ENCODE data around the gene PIGS.
A peak's percentile ranks its signal among the peaks of the same experiment; 100 is the strongest.

The PIGS gene

DNA sequence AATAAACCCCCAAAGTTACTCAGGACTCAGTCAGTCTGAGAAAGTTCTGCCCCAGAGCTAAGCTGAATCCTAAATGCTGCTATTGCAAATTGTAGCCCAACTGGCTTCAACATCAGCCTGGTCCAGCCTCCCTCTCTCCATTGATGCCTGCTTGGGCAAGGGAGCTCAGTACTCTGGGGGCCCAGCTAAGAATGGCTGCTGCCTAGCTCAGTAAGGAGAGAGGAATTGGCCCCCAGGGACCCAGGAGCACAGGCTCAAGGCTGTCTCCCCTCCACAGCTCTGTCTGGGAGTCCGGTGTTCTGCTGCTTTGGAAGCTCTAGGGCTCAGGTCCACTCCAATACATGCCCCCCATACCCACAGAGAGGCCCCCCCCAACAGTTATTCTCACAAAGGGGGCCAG lies 20.5 kb downstream of the PIGS start:
- DNase-seq (ENCODE audit: low read depth, low spot score), result no peak

DNA sequence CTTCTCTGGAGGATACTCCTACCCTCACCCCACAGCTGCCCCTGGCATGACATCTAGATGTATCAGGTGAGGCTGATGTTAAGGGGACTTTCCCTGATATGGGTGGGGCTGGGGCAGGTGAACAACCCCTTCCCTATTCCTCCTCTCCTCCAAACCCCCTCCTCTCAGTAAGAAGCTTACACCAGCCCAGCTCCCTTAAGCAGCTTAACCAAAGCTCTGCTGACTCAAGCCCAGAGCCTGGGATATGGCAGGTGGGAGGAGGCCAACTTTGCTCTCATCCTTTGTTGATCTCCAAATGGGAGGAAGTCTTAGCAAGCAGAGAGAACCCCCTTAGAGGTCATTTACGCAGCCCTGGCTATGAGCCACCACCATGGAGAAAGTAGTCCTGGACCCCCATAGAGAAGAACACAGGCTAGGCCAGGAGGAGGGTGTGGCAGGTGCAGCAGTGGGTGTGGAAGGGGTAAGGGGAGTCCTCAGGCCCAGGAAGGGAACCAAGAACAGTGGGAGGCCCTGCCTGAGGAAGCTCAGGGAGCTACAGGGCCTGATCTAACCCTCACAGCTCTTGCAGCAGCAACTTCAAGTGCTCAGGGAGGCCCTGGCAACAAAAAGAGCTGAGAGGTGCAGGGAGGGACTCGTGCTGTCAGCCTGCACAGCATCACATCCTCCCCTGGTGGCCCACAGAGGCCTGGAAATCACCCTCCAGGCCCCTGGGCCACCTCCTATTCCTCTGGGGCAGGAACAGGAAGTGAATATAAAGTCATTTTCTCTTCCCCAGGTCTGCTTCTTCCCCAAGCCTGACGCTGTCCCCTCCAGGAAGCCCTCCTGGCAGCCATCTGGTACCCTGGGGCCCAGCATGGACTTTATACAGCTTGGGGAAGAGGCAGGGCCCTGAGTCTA lies 21.8 kb downstream of the PIGS start:
- no peak for DNase-seq (ENCODE audit: low read depth, low spot score)

DNA sequence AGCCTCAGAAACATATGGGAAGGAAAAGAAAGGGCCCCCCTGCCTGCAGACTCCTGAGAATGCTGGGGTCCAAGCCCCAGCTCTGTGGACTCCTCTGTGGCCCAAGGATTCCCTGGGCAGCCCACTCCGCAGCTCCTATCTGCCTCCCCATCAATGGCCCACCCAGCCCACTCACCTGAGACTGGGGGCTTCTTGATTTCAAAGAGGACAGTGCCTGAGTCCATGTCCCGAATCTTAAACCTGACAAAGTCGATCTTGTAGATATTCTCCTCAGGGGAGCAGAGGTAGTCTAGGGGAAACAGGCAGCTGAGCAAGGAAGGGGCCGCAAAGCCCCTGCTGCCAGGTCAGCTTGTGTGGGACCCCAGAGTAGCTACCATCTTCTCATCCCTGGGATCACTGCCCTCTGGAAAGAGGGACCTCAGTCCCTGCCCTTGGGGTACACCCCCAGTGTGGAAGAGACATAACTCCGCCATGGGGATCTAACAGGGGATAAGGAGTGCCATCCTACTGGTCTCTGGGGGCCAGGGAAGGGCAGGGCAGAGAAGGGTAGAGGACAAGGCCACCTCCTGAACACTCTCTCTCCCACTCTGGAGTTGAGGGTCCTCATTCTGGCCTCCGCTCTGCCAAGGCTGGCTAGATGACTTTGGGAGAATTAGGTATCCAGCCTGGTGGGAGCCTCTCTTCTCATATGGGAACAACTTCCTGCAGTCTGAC lies 22.8 kb downstream of the PIGS start:
- no peak for DNase-seq (ENCODE audit: low read depth, low spot score)

DNA sequence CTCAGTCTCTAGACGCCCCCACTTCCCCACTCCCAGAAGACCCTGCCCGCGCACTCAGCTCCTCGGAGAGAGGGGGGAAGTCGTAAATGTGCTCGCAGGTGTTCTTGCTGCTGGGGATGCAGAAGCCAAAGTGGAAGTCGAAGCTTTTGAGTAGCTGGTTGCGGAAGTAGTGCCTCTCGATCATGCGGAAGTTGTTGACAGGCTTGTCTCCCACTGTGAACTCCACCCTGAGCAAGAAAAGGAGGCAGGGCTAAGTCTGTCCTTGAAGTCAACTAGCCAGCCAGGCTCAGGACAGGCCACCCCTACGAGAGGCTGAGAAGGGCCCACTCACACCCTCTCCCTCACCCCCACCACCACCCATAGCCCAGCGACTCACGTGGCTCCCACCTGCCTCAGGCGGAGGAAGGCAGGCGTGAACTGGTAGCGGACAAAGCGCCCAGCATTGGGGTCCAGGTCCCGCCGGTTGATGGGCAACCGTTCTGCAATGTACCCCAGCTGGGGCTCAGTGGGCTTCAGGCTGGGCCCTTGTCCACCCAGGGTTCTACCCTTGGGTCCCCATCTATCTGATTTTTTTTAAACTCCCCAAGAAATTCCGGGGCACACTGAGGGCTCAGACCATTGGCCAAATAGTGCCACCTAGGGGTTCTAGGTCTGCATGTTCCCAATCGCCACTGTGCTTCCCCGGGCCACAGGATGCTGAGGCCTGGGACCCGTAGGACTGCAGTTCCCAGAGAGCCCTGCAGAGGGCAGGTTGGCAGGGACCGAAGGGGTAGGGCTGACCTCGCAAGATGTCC lies 23.5 kb downstream of the PIGS start:
- DNase-seq (ENCODE audit: low read depth, low spot score), result peak; percentile 89

DNA sequence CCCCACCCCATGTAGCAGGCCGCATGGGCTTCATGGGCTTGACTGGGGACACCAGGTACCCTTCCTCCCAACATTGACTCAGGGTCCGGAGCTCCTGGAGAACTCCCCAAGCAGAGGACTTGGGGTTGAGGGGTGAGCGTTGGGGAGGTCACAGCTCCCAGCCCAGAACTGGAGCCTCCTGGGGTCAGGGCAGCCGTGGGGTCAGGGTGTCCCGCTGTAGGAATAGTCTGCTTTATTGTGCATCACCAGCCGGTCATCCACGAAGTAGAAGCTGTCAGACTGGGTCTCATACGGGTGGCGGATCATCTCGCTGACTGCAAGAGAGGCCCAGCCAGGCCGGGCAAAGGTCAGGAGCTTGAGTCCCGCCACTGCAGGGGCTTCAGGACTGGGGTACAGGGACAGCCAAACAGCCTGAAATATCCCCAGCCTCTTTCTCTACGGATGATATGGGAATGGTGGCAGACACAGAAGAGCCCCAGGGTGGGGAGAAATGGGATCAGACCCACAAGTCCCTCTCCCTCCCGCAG lies 24.2 kb downstream of the PIGS start:
- DNase-seq (ENCODE audit: low read depth, low spot score), result no peak

DNA sequence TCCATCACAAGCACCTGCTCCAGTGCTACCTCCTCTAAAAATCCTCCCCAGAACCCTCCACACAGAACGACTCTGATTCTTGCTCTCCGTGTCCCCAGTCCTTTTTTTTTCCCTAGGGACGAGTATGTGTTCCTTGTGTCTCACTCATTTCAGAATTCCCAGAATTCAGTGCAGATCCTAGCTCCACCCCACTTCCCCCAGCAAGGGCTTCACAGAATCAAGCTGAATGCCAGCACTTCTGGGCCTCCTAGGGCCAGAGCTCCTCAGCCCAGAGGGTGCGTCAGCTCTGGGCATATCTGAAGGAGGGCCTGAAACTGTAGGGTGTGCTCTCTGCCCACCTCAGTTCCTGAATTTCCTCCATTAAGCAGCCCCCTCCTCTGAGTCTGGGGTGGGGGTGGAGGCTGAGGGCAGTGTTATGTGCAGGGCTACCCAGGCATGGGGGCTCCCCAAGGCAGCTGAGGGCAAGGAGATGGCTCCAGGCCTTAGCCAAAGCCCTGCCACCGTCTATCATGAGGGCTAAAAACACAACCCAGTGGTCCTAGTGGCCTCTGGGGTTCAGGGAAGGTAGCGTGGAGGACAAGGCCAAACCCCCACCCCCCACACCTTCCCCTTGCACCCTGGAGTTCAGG lies 25.4 kb downstream of the PIGS start:
- no peak for DNase-seq (ENCODE audit: low read depth, low spot score)

DNA sequence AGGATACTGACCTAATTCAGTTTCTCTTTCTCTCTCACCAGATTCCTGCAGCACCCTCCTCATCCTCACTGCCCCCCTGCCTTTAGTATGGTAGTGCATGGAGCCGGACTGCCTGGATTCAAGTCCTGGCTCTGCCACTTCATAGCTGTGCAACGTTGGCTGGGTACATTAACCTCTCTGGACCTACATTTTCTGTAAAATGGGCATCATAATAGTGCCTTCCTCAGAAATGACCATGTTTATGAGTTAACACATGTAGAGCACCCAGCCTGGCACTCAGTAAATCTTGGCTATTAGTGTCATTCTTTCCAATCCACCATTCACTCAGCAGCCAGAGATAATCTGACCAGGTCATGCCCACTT lies 26.2 kb downstream of the PIGS start:
- no peak for DNase-seq (ENCODE audit: low read depth, low spot score)

DNA sequence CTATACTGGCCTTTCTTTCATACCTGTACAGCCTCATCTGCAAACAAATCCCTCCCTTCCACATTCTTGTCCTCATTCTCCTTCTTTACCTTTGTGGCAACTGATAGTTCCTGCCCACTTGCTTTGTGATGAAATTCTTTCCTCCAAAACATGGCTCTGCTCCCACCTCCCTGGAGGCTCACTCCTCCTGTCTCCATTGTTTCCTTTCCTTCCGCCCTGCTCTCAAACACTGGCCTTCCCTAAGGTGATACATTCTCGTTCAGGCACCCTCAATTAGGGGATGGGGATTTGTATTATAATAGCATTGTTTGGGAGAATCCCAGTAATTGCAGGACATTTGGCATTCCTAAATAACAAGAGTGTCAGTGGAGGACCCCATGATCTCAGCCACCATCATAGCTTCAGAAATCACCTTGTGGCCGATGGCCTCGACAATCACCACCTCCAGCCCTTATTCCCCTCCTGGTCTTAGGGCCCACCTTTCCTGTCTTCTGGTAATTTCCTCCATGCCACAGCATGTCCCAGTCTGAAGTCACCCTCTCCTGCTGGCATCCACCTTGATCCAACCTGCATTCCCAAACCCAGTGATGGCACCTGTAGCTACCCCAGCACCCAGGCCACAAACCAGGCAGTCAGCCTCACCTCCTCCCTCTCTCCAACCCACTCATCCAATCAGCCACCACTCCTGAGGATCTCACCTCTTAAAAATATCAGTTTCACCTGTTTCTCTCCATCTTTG lies 26.8 kb downstream of the PIGS start:
- peak; percentile 61 for DNase-seq (ENCODE audit: low read depth, low spot score)

DNA sequence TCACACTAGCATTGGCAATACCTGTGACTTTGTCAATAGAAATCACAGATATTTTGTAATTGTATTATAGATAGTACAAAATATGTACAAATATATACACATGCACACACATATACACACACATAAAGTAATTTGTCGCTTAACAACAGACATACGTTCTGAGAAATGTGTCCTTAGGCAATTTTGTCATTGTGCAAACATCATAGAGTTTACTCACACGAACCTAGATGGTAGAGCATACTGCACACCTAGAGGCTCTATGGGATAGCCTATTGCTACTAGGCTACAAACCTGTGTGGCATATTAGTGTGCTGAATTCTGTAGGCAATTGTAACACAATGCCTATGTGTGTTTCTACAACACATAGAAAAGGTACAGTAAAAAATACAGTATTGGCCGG lies 29.9 kb downstream of the PIGS start:
- DNase-seq (ENCODE audit: low read depth, low spot score), result no peak

DNA sequence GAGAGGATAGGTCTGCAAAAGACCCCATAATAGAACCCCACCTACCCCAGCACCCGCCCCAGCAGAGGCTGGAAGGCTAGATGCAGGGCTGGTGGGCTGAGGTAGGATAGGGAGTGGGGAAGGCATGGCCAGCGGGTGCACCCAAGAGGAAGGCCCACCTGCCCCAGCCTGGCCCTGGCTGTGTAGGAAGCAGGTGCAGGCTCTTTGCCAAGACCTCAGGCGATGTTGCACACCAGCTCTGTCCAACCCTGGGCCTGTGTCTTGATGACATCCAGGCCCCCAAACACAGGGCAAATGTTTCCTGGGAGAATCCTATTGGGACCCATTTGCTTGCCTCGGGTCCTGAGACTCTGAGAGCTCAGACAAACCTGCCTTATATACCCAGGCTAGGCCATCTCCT lies 31.1 kb downstream of the PIGS start:
- DNase-seq (ENCODE audit: low read depth, low spot score), result no peak

DNA sequence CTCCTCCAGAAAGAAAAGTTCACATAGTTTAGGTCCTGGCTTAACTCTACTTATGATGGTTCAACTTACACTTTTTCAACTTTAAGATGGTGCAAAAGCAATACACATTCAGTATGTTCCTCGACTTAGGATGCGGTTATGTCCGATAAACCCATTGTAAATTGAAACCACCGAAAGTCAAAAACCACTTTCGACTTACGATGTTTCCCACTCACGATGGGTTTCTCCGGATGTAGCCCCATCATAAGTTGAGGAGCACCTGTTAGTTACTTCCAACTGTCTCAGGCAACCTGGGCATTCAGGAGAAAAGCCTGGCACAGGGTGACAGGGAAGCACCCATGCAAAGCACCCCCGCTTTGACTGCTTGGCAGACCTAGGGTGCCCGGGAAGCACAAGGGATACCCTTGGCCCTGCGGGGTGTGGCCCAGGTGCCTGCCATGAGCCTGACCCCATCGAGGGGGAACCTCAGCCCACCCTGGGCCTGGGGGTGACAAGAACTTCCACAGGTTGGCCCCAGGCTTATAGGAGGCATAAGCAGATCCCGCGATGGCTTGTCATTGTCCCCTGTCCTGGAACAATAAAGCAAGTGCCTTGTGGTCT lies 32.9 kb downstream of the PIGS start:
- no peak for DNase-seq (ENCODE audit: low read depth, low spot score)

DNA sequence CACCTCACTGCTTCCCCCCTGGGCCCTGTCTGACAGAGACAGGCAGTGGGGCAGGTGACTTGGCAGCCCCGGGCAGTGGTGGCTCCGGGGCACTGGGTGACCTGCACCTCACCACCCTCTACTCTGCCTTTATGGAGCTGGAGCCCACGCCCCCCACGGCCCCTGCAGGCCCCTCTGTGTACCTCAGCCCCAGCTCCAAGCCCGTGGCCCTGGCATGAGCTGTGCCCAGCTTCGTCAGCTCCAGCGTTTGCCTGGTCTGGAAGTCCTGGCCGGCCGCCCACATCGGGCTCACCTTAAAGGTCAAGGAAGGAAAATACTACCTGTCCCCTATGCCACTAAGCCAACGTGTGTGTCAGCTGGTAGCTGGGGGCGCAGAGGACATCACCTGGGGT lies 34.1 kb downstream of the PIGS start:
- no peak for DNase-seq (ENCODE audit: low read depth, low spot score)

DNA sequence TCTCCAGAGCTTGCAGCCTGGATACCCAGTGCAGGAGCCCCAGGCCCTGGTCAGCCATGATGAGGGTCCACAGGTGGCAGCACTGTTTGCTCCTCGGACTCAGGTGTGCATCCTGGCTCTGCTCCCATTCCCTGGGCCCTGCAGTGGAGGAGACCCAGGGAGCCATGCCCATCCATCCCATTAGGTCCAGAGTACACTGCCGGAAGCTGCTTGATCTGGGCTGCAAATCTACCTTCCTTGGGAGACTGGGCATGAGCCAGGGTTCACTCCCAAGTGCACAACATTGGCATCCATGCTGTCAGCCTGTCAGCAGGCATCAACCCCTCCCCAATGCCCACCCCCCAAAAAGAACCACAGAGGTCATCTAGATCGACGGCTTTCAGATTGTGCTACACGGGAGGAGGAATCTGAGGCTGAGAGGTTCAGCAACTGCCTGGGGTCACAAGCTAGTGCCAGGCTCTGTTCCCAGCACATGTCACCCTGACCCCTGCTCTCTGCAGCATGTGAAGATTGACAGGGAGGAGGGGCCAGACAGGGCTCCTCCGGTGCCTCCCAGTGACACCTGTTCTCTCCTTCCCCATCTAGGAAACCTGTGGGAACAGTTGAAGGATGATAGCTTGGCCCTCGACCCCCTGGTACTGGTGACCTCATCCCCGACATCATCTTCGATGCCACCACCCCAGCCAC lies 34.6 kb downstream of the PIGS start:
- no peak for DNase-seq (ENCODE audit: low read depth, low spot score)

DNA sequence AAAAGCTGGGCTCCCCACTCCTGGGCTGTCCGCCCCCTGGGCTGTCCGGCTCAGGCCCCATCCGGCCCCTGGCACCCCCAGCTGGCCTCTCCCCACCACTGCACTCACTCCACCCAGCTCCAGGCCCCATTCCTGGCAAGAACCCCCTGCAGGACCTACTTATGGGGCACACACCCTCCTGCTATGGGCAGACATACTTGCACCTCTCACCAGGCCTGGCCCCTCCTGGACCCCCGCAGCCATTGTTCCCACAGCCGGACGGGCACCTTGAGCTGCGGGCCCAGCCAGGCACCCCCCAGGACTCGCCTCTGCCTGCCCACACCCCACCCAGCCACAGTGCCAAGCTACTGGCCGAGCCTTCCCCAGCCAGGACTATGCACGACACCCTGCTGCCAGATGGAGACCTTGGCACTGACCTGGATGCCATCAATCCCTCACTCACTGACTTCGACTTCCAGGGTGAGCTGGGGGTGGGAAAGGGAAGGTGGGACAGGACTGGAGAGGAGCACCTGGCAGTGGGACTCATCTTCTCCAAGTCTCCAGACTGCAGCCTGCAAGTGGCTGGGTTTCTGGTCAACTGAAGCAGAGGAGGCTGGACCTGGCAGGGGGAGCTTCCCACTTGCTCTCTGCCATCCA lies 36.5 kb downstream of the PIGS start:
- no peak for DNase-seq (ENCODE audit: low read depth, low spot score)

DNA sequence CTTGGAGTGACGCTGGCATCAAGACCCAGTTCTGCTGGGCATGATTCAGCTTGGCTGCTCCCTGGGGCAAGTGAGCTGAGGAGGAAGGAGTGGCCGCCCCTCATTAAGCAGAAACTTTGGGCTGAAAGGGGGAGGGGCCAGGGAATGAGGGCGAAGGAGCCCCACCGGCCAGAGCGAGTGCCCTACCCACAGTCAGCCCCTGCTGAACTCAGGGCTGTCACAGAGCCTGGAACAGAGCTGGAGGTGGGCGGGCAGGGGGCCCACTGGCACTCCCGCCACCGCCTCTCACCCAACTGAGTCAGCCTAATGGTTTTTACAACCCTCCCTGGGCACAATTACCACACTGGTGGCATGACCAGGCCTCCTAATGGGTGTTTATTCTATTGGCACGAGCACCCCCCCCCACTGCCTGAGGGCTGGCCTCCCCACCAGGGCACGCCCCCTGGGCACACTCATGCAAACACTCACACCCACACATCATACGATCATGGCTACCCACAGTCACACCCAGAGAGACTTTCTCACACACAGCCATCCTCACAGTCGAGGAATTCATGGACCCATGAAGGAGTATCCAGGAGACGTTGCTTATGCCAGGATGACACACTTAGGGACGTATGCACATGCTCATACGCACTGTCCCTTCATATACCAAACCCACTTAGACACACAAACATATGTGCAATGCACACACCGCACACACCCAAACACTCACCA lies 38.1 kb downstream of the PIGS start:
- no peak for DNase-seq (ENCODE audit: low read depth, low spot score)

DNA sequence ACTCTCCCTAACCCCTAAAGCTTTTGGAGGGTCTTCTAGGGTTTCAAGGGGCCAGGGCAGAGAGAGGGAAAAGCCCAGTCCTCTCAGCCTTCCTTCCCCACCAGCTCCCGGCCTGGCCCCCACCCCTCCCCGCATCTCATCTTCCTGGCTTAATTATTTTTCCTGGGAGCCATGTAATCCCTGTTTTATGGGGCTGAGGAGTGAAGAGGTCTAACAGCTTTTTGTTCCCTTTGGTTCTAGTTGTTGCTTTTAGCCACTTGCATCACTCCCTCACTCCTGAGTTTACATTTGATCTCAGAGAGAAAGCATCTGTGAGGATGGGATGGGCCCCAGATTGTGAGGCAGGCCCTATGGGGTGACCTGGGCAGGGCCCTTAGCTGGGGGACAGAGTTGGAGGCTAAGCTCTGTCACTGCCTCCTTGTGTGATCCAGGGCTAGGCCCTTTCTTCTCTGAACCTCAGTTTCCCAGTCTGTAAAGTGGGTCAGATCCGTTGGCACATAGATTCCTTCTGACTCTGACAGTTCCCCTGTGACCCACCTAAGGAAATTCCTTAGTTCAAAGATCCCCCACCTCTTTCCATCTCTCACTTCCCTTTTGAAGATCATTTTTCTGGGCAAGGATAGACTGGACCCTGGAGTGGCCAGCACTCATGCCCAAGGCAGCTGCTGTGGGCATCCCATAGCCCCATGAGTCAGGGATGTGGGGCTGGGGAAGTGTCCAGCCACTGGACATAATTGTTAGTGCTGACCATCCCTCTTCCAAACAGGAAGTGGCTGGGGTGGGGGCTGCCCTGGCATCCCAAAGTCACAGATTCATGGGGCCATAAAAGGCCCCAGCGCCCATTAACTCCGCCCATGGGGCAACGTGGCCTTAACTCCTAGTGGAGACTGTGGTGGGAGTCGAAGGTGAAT lies 39.0 kb downstream of the PIGS start:
- no peak for DNase-seq (ENCODE audit: low read depth, low spot score)

DNA sequence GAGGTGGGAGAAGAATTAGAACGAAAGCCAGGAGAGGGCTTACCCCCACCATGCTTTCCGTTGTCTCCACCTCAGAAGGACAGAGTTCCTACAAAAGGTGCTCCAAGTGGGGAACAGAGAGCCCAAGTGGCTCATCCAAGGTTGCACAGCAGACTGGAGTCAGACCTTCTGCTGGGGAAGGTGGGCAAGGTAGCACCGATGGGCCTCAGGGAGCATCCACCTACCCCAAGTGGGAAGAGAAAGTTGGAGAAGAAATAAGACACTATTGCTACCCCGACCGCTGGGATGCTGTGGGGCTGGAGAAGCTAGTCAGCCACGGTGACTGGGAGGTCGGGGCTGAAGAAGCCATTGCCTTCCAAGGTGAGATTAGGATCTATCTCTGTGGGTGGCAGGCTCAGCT lies 40.4 kb downstream of the PIGS start:
- DNase-seq (ENCODE audit: low read depth, low spot score), result no peak

DNA sequence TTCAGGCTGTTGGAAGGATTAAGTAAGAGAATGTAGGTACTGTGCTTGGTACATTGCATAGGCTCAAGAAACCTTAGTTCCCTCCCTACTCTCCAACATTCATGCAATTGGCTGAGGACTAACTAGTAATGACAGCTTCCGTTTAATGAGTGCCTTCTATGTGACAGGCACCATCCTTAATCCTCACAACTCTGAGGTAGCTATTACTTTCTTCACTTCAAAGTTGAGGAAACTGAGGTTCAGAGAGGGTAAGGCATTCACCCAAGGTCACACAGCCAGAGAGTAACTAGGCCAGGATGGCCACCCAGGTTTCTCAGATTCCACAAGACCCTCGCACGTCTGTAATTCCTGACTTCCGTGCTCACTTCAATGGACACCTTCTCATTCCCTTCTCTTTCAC lies 41.1 kb downstream of the PIGS start:
- no peak for DNase-seq (ENCODE audit: low read depth, low spot score)
